ENCODE results near the gene HBG1. TPM values are rescaled to one million over a fixed set of nuclear protein-coding genes. Genes with fewer than 3 reads are reported as not detected.

HBG1 gene
- total RNA-seq, 3 donors from 2014 or later (not counting 1 experiment from before 2014, with no cell fraction given), result not detected

DNA sequence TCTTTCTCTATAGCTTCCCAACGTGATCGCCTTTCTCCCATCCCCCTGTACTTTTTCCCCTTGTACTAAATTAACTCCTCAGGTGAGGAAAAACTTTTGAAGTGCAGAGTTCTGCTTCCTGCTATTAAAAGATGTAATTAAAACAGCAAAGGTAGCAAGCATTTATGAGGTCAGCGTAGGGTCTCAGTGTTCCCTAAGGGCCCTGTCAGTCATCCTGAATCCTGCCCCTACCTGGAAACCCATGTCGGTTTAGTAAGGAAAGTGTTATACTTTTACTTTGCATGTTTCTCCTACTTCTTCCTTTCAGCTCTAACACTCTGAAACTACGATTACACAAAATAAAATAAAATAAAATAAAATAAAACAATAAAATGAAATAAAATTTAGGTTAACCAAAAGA, 21.5 kb downstream of the HBG1 start:
- no peaks in the 10 kb centered on the region for H3K4me1 ChIP-seq (ENCODE audit: control insufficient read depth, insufficient read depth, low read length)
- no peak for TF ChIP-seq CTCF (IDR thresholded peaks at IDR 0.05)
- Mint-ChIP-seq H3K4me3 (no peak overlapping the region), H3K36me3 (no peaks in the 10 kb centered on the region), H3K27me3 (ENCODE audit: low read depth in 2 of 2) (no peaks in the 10 kb centered on the region), H3K27ac (no peak overlapping the region), H3K4me1 (no peaks in the 10 kb centered on the region), H3K9me3 (no peaks in the 10 kb centered on the region)
- DNase-seq (no peak), ATAC-seq (no peak)
- no peaks in the 10 kb centered on the region for H3K9me3 ChIP-seq (ENCODE audit: control insufficient read depth, insufficient read depth, low read length)
- no peak overlapping the region for H3K27ac ChIP-seq (ENCODE audit: low read length)
- H3K4me3 ChIP-seq (ENCODE audit: low read length), result no peak overlapping the region
- H3K27me3 ChIP-seq (ENCODE audit: control insufficient read depth, insufficient read depth, low read length), result no peaks in the 10 kb centered on the region
- intact Hi-C loops (cut with micrococcal nuclease), result no loop called here
- WGBS (ENCODE audit: insufficient coverage), result 75% methylated on average over 2 of the region's 5 CpGs
- no peaks in the 10 kb centered on the region for H3K36me3 ChIP-seq (ENCODE audit: control insufficient read depth, insufficient read depth, low read length)

DNA sequence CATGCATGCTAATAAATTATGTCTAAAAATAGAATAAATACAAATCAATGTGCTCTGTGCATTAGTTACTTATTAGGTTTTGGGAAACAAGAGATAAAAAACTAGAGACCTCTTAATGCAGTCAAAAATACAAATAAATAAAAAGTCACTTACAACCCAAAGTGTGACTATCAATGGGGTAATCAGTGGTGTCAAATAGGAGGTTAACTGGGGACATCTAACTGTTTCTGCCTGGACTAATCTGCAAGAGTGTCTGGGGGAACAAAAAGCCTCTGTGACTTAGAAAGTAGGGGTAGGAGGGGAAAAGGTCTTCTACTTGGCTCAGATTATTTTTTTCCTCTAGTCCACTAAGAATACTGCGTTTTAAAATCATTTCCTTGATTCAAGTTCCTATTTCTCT, 22.0 kb downstream of the HBG1 start:
- 60% methylated on average over 1 of the region's 1 CpG for WGBS (ENCODE audit: insufficient coverage)
- Mint-ChIP-seq H3K4me3 (no peak overlapping the region), H3K27me3 (ENCODE audit: low read depth in 2 of 2) (no peaks in the 10 kb centered on the region), H3K9me3 (no peaks in the 10 kb centered on the region), H3K27ac (no peak overlapping the region), H3K4me1 (no peaks in the 10 kb centered on the region), H3K36me3 (no peaks in the 10 kb centered on the region)
- intact Hi-C loops (cut with micrococcal nuclease), result no loop called here
- Histone ChIP-seq H3K27me3 (ENCODE audit: control insufficient read depth, insufficient read depth, low read length) (no peaks in the 10 kb centered on the region), H3K4me1 (ENCODE audit: control insufficient read depth, insufficient read depth, low read length) (no peaks in the 10 kb centered on the region), H3K9me3 (ENCODE audit: control insufficient read depth, insufficient read depth, low read length) (no peaks in the 10 kb centered on the region), H3K27ac (ENCODE audit: low read length) (no peak overlapping the region), H3K36me3 (ENCODE audit: control insufficient read depth, insufficient read depth, low read length) (no peaks in the 10 kb centered on the region), H3K4me3 (ENCODE audit: low read length) (no peak overlapping the region)
- no peak for TF ChIP-seq CTCF (IDR thresholded peaks at IDR 0.05)
- no peak for DNase-seq
- ATAC-seq, result no peak

DNA sequence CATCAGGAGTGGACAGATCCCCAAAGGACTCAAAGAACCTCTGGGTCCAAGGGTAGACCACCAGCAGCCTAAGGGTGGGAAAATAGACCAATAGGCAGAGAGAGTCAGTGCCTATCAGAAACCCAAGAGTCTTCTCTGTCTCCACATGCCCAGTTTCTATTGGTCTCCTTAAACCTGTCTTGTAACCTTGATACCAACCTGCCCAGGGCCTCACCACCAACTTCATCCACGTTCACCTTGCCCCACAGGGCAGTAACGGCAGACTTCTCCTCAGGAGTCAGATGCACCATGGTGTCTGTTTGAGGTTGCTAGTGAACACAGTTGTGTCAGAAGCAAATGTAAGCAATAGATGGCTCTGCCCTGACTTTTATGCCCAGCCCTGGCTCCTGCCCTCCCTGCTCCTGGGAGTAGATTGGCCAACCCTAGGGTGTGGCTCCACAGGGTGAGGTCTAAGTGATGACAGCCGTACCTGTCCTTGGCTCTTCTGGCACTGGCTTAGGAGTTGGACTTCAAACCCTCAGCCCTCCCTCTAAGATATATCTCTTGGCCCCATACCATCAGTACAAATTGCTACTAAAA, 22.8 kb downstream of the HBG1 start, which contains the start of gene HBB:
Gene HBB (minus strand): TSS at position 340 of the 579 bp plus-strand sequence. CDS start 50 bp downstream, at position 290.
- Histone ChIP-seq H3K27ac (ENCODE audit: low read length) (no peak within 1 kb of the TSS), H3K27me3 (ENCODE audit: control insufficient read depth, insufficient read depth, low read length) (no peaks in the 10 kb centered on the region), H3K4me1 (ENCODE audit: control insufficient read depth, insufficient read depth, low read length) (no peaks in the 10 kb centered on the region), H3K9me3 (ENCODE audit: control insufficient read depth, insufficient read depth, low read length) (no peaks in the 10 kb centered on the region), H3K36me3 (ENCODE audit: control insufficient read depth, insufficient read depth, low read length) (no peaks in the 10 kb centered on the region), H3K4me3 (ENCODE audit: low read length) (no peak within 1 kb of the TSS)
- 86% methylated on average over 3 of the region's 3 CpGs for WGBS (ENCODE audit: insufficient coverage)
- no peak within 1 kb of the TSS for H3K27ac Mint-ChIP-seq
- no peak for ATAC-seq
- no peak within 1 kb of the TSS for H3K4me3 Mint-ChIP-seq
- no peak for TF ChIP-seq CTCF (IDR thresholded peaks at IDR 0.05)
- no peak for DNase-seq
- H3K36me3 Mint-ChIP-seq, result no peaks in the 10 kb centered on the region
- no peaks in the 10 kb centered on the region for H3K4me1 Mint-ChIP-seq
- H3K9me3 Mint-ChIP-seq, result no peaks in the 10 kb centered on the region
- no peaks in the 10 kb centered on the region for H3K27me3 Mint-ChIP-seq (ENCODE audit: low read depth in 2 of 2)
- intact Hi-C loops (cut with micrococcal nuclease), result no loop called here

DNA sequence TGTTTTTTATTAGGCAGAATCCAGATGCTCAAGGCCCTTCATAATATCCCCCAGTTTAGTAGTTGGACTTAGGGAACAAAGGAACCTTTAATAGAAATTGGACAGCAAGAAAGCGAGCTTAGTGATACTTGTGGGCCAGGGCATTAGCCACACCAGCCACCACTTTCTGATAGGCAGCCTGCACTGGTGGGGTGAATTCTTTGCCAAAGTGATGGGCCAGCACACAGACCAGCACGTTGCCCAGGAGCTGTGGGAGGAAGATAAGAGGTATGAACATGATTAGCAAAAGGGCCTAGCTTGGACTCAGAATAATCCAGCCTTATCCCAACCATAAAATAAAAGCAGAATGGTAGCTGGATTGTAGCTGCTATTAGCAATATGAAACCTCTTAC, 24.2 kb downstream of the HBG1 start:
- Mint-ChIP-seq H3K4me1 (no peaks in the 10 kb centered on the region), H3K4me3 (no peak overlapping the region), H3K36me3 (no peaks in the 10 kb centered on the region), H3K27ac (no peak overlapping the region), H3K27me3 (ENCODE audit: low read depth in 2 of 2) (no peaks in the 10 kb centered on the region), H3K9me3 (peaks cover 2 to 3% of the 10 kb centered on the region in 2 donors)
- ATAC-seq, result no peak
- Histone ChIP-seq H3K4me3 (ENCODE audit: low read length) (no peak overlapping the region), H3K27ac (ENCODE audit: low read length) (no peak overlapping the region), H3K4me1 (ENCODE audit: control insufficient read depth, insufficient read depth, low read length) (no peaks in the 10 kb centered on the region), H3K27me3 (ENCODE audit: control insufficient read depth, insufficient read depth, low read length) (no peaks in the 10 kb centered on the region), H3K36me3 (ENCODE audit: control insufficient read depth, insufficient read depth, low read length) (no peaks in the 10 kb centered on the region), H3K9me3 (ENCODE audit: control insufficient read depth, insufficient read depth, low read length) (no peaks in the 10 kb centered on the region)
- TF ChIP-seq CTCF (IDR thresholded peaks at IDR 0.05), result no peak
- DNase-seq, result no peak
- intact Hi-C loops (cut with micrococcal nuclease), result no loop called here
- WGBS (ENCODE audit: insufficient coverage), result 63% methylated on average over 2 of the region's 2 CpGs
